Activated T-cell treated with anti-CD3 and anti-CD28 coated beads, Interleukin-2, amount 50 U/mL, for 72 hours (primary cell): ENCODE measurements around the gene ZNF618. TPM values are rescaled to one million over a fixed set of nuclear protein-coding genes. Genes with fewer than 3 reads are reported as not detected.

Experiments used
- ATAC-seq, 2 donors: fragments of 150-1000 bp; cut with Tn5 transposase; replicated peaks in 1 of 2; 2 replicates each; pipeline ENCODE4 v1.10.0; 2021; ENCODE audit warnings: moderate library complexity in 2 of 2, mild to moderate bottlenecking in 1 of 2
- DNase-seq, 2 donors: peaks; one replicate each; pipeline ENCODE4 v3.0.0; 2021 to 2022; ENCODE audit warnings: mixed read lengths in 1 of 2
- H3K27ac Mint-ChIP-seq: one replicate; pipeline ENCODE4 v1.8.0; 2022; ENCODE audit warnings: mild to moderate bottlenecking, moderate library complexity, mixed read lengths
- H3K27me3 Mint-ChIP-seq: one replicate; pipeline ENCODE4 v1.8.0; 2022; ENCODE audit warnings: low read depth, mixed read lengths
- H3K36me3 Mint-ChIP-seq, 2 donors: one replicate each; pipeline ENCODE4 v1.8.0; 2022; ENCODE audit warnings: mixed read lengths in 2 of 2, mild to moderate bottlenecking in 1 of 2; ENCODE audit not compliant: insufficient read depth in 2 of 2
- H3K4me1 Mint-ChIP-seq: one replicate; pipeline ENCODE4 v1.8.0; 2022; ENCODE audit warnings: low read depth, mixed read lengths
- H3K4me3 Mint-ChIP-seq, 2 donors: one replicate each; pipeline ENCODE4 v1.8.0; 2022; ENCODE audit warnings: mild to moderate bottlenecking in 2 of 2, mixed read lengths in 2 of 2, moderate library complexity in 2 of 2
- H3K9me3 Mint-ChIP-seq, 2 donors: one replicate each; pipeline ENCODE4 v1.8.0; 2022; ENCODE audit warnings: mixed read lengths in 2 of 2
- total RNA-seq, 2 donors: library from RNA; stranded (reverse); gene quantifications; one replicate each; pipeline ENCODE4 v1.2.3, GENCODE V29; 2022

Gene ZNF618
- under 1 TPM; 0.23 to 0.62 TPM for total RNA-seq

- DNase-seq = peak; percentile 37 to 40
- Mint-ChIP-seq H3K4me1 (peaks cover 8% of the 10 kb centered on the region), H3K27me3 (peaks cover 18% of the 10 kb centered on the region), H3K4me3 (peak within 1 kb of the TSS; percentile 89 to 96), H3K27ac (no peak within 1 kb of the TSS), H3K9me3 (no peaks in the 10 kb centered on the region), H3K36me3 (peaks cover 0 to 2% of the 10 kb centered on the region in 2 donors)
- peak; percentile 88 to 90 for ATAC-seq
These were observed at the start of gene ZNF618 for GRCh38 chr9:113876151-113876992. Gene ZNF618 (plus strand): TSS chr9:113876309. CDS start chr9:113876381, 72 bp downstream.

- peaks cover 2 to 4% of the 10 kb centered on the region in 2 donors for H3K9me3 Mint-ChIP-seq
- no peaks in the 10 kb centered on the region for H3K4me1 Mint-ChIP-seq
- peaks cover 0 to 2% of the 10 kb centered on the region in 2 donors for H3K36me3 Mint-ChIP-seq
- no peak for DNase-seq
- peak overlapping the region; percentile 14 for H3K27ac Mint-ChIP-seq
- no peak for ATAC-seq
- H3K27me3 Mint-ChIP-seq = peaks cover 12% of the 10 kb centered on the region
- peak overlapping the region in 1 of 2 donors; percentile 5 for H3K4me3 Mint-ChIP-seq
These were observed 47.9 kb upstream of the ZNF618 start for GRCh38 chr9:113828221-113828620.

- ATAC-seq = no peak
These were observed 38.8 kb upstream of the ZNF618 start for GRCh38 chr9:113837334-113837733.

GRCh38 chr9:113842086-113842485 lies 34.0 kb upstream of the ZNF618 start:
- no peak for DNase-seq
- Mint-ChIP-seq H3K36me3 (peaks cover 3 to 5% of the 10 kb centered on the region in 2 donors), H3K4me3 (no peak overlapping the region), H3K27me3 (peaks cover 12% of the 10 kb centered on the region), H3K27ac (no peak overlapping the region), H3K4me1 (no peaks in the 10 kb centered on the region), H3K9me3 (peaks cover 9% of the 10 kb centered on the region in 2 donors)
- ATAC-seq = no peak

More at GRCh38 chr9:113837334-113837733, 38.8 kb upstream of the ZNF618 start:
- Mint-ChIP-seq H3K4me3 (no peak overlapping the region), H3K27me3 (peaks cover 7% of the 10 kb centered on the region), H3K4me1 (no peaks in the 10 kb centered on the region), H3K27ac (no peak overlapping the region), H3K36me3 (peaks cover 0 to 1% of the 10 kb centered on the region in 2 donors), H3K9me3 (peaks cover 0 to 4% of the 10 kb centered on the region in 2 donors)
- no peak for DNase-seq

- Mint-ChIP-seq H3K36me3 (peaks cover 3 to 5% of the 10 kb centered on the region in 2 donors), H3K4me1 (no peaks in the 10 kb centered on the region), H3K27me3 (peaks cover 12% of the 10 kb centered on the region), H3K27ac (no peak overlapping the region), H3K4me3 (no peak overlapping the region), H3K9me3 (peaks cover 9% of the 10 kb centered on the region in 2 donors)
- DNase-seq (no peak), ATAC-seq (no peak)
These were observed 31.6 kb upstream of the ZNF618 start for GRCh38 chr9:113844466-113844865.

- Mint-ChIP-seq H3K27ac (no peak overlapping the region), H3K36me3 (peaks cover 4 to 8% of the 10 kb centered on the region in 2 donors), H3K4me3 (no peak overlapping the region), H3K27me3 (peaks cover 7% of the 10 kb centered on the region), H3K4me1 (peaks cover 10% of the 10 kb centered on the region), H3K9me3 (peaks cover 6 to 10% of the 10 kb centered on the region in 2 donors)
- ATAC-seq (no peak), DNase-seq (no peak)
These were observed 24.8 kb upstream of the ZNF618 start for GRCh38 chr9:113851359-113851758.

- peak in 1 of 2 donors; percentile 34 for ATAC-seq
- no peak overlapping the region for H3K4me3 Mint-ChIP-seq
- peaks cover 5 to 7% of the 10 kb centered on the region in 2 donors for H3K9me3 Mint-ChIP-seq
- no peak overlapping the region for H3K27ac Mint-ChIP-seq
- peaks cover 4 to 7% of the 10 kb centered on the region in 2 donors for H3K36me3 Mint-ChIP-seq
- no peak for DNase-seq
- H3K27me3 Mint-ChIP-seq = peaks cover 7% of the 10 kb centered on the region
- H3K4me1 Mint-ChIP-seq = peaks cover 10% of the 10 kb centered on the region
These were observed 24.2 kb upstream of the ZNF618 start for GRCh38 chr9:113851873-113852272.

- peaks cover 3 to 5% of the 10 kb centered on the region in 2 donors for H3K9me3 Mint-ChIP-seq
- peaks cover 7% of the 10 kb centered on the region for H3K27me3 Mint-ChIP-seq
- H3K4me1 Mint-ChIP-seq = peaks cover 17% of the 10 kb centered on the region
- ATAC-seq (no peak), DNase-seq (no peak)
- H3K36me3 Mint-ChIP-seq = peaks cover 4 to 5% of the 10 kb centered on the region in 2 donors
- H3K4me3 Mint-ChIP-seq = no peak overlapping the region
- no peak overlapping the region for H3K27ac Mint-ChIP-seq
These were observed 22.8 kb upstream of the ZNF618 start for GRCh38 chr9:113853333-113853732.

- no peak for DNase-seq
- H3K36me3 Mint-ChIP-seq = peaks cover 4 to 5% of the 10 kb centered on the region in 2 donors
- H3K9me3 Mint-ChIP-seq = peaks cover 3 to 5% of the 10 kb centered on the region in 2 donors
- no peak overlapping the region for H3K27ac Mint-ChIP-seq
- no peak overlapping the region for H3K4me3 Mint-ChIP-seq
- H3K4me1 Mint-ChIP-seq = peaks cover 20% of the 10 kb centered on the region
- H3K27me3 Mint-ChIP-seq = peaks cover 7% of the 10 kb centered on the region
- ATAC-seq = no peak
These were observed 21.8 kb upstream of the ZNF618 start for GRCh38 chr9:113854310-113854709.

GRCh38 chr9:113857875-113858274 lies 18.2 kb upstream of the ZNF618 start:
- peak; percentile 78 to 91 for ATAC-seq
- no peaks in the 10 kb centered on the region for H3K36me3 Mint-ChIP-seq
- no peak overlapping the region for H3K27ac Mint-ChIP-seq
- peak; percentile 21 to 29 for DNase-seq
- H3K9me3 Mint-ChIP-seq = no peaks in the 10 kb centered on the region
- peaks cover 10% of the 10 kb centered on the region for H3K4me1 Mint-ChIP-seq
- no peak overlapping the region for H3K4me3 Mint-ChIP-seq
- H3K27me3 Mint-ChIP-seq = peaks cover 21% of the 10 kb centered on the region

GRCh38 chr9:113858282-113858681 lies 17.8 kb upstream of the ZNF618 start:
- Mint-ChIP-seq H3K9me3 (no peaks in the 10 kb centered on the region), H3K4me1 (peaks cover 10% of the 10 kb centered on the region), H3K36me3 (no peaks in the 10 kb centered on the region), H3K4me3 (no peak overlapping the region), H3K27ac (no peak overlapping the region), H3K27me3 (peaks cover 21% of the 10 kb centered on the region)
- ATAC-seq (peak in 1 of 2 donors; percentile 58), DNase-seq (no peak)

- H3K9me3 Mint-ChIP-seq = no peaks in the 10 kb centered on the region
- H3K4me1 Mint-ChIP-seq = peaks cover 3% of the 10 kb centered on the region
- no peak overlapping the region for H3K27ac Mint-ChIP-seq
- DNase-seq (no peak), ATAC-seq (no peak)
- no peak overlapping the region for H3K4me3 Mint-ChIP-seq
- no peaks in the 10 kb centered on the region for H3K36me3 Mint-ChIP-seq
- peaks cover 21% of the 10 kb centered on the region for H3K27me3 Mint-ChIP-seq
These were observed 12.8 kb upstream of the ZNF618 start for GRCh38 chr9:113863345-113863744.

GRCh38 chr9:113868501-113868900 lies 7.6 kb upstream of the ZNF618 start:
- Mint-ChIP-seq H3K36me3 (no peaks in the 10 kb centered on the region), H3K4me1 (no peaks in the 10 kb centered on the region), H3K4me3 (no peak overlapping the region), H3K9me3 (no peaks in the 10 kb centered on the region), H3K27me3 (no peaks in the 10 kb centered on the region), H3K27ac (no peak overlapping the region)
- DNase-seq (no peak), ATAC-seq (no peak)
